HL-60 (cell line): ENCODE data around the gene C5orf46.

ENCODE experiments used
- CTCF ChIP-seq: IDR thresholded peaks from one replicate; pipeline ENCODE4 v1.5.1; 2011; ENCODE audit warnings: low read length, control low read depth, inconsistent platforms; ENCODE audit not compliant: insufficient read depth
- POLR2AphosphoS5 ChIP-seq: IDR thresholded peaks from 2 replicates; pipeline ENCODE4 v1.6.1; 2012; ENCODE audit warnings: low read depth
- REST ChIP-seq: IDR thresholded peaks from 2 replicates; pipeline ENCODE4 v1.6.1; 2012; ENCODE audit warnings: low read depth; ENCODE audit not compliant: insufficient replicate concordance
- SPI1 ChIP-seq: IDR thresholded peaks from 2 replicates; pipeline ENCODE4 v1.6.1; 2012; ENCODE audit warnings: low read depth, mild to moderate bottlenecking, borderline replicate concordance

- TF ChIP-seq CTCF (no peak), REST (no peak), SPI1 (no peak), POLR2AphosphoS5 (no peak)
These were observed 48.6 kb upstream of the C5orf46 start for GRCh38 chr5:147954971-147955370.
